PC-3 (cell line): ENCODE results near the gene PANK4.

Experiments used
- EZH2 ChIP-seq: fragments of 300-600 bp; sonication (generic); IDR thresholded peaks from one replicate; pipeline ENCODE4 v1.6.1; 2017; ENCODE audit warnings: antibody characterized with exemption, mild to moderate bottlenecking, low read length; ENCODE audit not compliant: unreplicated experiment
- TF ChIP-seq, protein P1 (sequence below): fragments of 300-600 bp; sonication (generic); conservative IDR thresholded peaks from 2 replicates; pipeline ENCODE4 v1.5.1; 2017; ENCODE audit warnings: antibody characterized with exemption, low read depth, mild to moderate bottlenecking, low read length

GRCh38 chr1:2498648-2499047 lies 27.7 kb downstream of the PANK4 start:
- TF ChIP-seq, protein P1, sequence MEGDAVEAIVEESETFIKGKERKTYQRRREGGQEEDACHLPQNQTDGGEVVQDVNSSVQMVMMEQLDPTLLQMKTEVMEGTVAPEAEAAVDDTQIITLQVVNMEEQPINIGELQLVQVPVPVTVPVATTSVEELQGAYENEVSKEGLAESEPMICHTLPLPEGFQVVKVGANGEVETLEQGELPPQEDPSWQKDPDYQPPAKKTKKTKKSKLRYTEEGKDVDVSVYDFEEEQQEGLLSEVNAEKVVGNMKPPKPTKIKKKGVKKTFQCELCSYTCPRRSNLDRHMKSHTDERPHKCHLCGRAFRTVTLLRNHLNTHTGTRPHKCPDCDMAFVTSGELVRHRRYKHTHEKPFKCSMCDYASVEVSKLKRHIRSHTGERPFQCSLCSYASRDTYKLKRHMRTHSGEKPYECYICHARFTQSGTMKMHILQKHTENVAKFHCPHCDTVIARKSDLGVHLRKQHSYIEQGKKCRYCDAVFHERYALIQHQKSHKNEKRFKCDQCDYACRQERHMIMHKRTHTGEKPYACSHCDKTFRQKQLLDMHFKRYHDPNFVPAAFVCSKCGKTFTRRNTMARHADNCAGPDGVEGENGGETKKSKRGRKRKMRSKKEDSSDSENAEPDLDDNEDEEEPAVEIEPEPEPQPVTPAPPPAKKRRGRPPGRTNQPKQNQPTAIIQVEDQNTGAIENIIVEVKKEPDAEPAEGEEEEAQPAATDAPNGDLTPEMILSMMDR, result no peak
- TF ChIP-seq EZH2, result no peak
